Bronchial epithelial cell (primary cell): ENCODE measurements around the gene C10orf90. TPM values are rescaled to one million over a fixed set of nuclear protein-coding genes. Genes with fewer than 3 reads are reported as not detected.
A peak's percentile ranks its signal among the peaks of the same experiment; 100 is the strongest.

Experiments used
- DNase-seq: peaks from one replicate; pipeline ENCODE4 v3.0.0-alpha.2; 2010; ENCODE audit warnings: low read depth
- FAIRE-seq: peaks from 2 replicates; lab custom pipeline; 2011; peaks lifted over from hg19 to GRCh38; lab: Jason Lieb, UNC
- H3K27me3 ChIP-seq: 2 replicates; pipeline ENCODE4 v1.5.1; 2011; ENCODE audit warnings: low read length; ENCODE audit not compliant: control insufficient read depth, insufficient read depth
- H3K36me3 ChIP-seq: 2 replicates; pipeline ENCODE4 v1.5.1; 2011; ENCODE audit warnings: low read length; ENCODE audit not compliant: control insufficient read depth, insufficient read depth
- H3K4me3 ChIP-seq: 2 replicates; pipeline ENCODE4 v1.5.1; 2011; ENCODE audit warnings: mild to moderate bottlenecking, low read depth, low read length, control low read depth
- CTCF ChIP-seq: IDR thresholded peaks from 2 replicates; pipeline ENCODE4 v1.5.1; 2011; ENCODE audit warnings: mild to moderate bottlenecking, moderate library complexity, low read length, control low read depth, inconsistent platforms; ENCODE audit not compliant: insufficient read depth, severe bottlenecking
- total RNA-seq: library from RNA; depleted of rRNA; stranded (reverse); fragments of >200 nt; gene quantifications from 2 replicates; pipeline ENCODE4 v1.2.1, GENCODE V29; 2014

Gene C10orf90
- total RNA-seq, 1 donor from 2014 or later, result not detected

DNA sequence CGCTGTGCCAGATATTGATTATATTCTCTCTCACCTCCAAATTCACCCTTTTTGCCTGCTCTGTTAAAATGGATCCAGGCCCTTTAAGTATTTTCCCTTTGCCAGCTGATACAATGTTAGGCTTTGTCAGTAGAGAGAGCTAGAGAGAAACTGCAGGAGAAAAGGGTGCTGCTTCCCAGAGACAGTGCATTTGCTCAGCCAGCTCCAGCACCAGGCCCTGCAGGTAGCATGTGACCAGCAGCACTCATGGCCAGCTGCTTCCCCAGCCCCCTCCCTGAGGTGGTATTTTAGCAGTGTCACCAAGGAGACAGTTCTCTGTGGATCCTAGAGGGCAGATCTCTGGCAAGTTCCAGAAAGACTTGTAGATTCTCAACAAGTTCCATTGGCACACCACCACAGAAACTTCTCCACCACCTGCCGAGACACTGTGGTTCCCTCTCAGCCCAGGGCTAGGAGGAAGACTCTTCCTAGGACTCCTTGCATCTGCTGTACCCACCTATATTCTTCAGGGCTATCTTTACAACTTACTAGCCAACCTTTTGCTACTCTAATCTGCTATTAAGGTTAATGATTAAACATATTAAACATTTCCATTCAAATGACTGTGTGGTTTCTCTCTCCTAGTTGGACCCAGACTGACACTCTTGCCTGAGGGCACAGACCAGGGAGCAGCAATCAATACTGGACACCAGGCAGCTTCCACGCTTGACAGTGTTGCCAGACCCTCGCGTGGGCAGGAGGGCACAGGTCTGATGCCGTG, 246.6 kb downstream of the C10orf90 start:
- H3K27me3 ChIP-seq, result no peaks in the 10 kb centered on the region
- DNase-seq (no peak), FAIRE-seq (no peak)
- no peak overlapping the region for H3K4me3 ChIP-seq
- no peak for TF ChIP-seq CTCF
- H3K36me3 ChIP-seq, result no peaks in the 10 kb centered on the region

- no peak for FAIRE-seq
- H3K4me3 ChIP-seq, result no peak overlapping the region
- no peaks in the 10 kb centered on the region for H3K36me3 ChIP-seq
- DNase-seq, result peak; percentile 70
- no peaks in the 10 kb centered on the region for H3K27me3 ChIP-seq
- no peak for TF ChIP-seq CTCF
Observed at GRCh38 chr10:126422567-126422966, 247.9 kb downstream of the C10orf90 start.

GRCh38 chr10:126421756-126422256, 248.7 kb downstream of the C10orf90 start:
- no peak for TF ChIP-seq CTCF
- H3K36me3 ChIP-seq, result no peaks in the 10 kb centered on the region
- DNase-seq (peak; percentile 75), FAIRE-seq (no peak)
- no peak overlapping the region for H3K4me3 ChIP-seq
- H3K27me3 ChIP-seq, result no peaks in the 10 kb centered on the region

GRCh38 chr10:126420567-126421300, 249.8 kb downstream of the C10orf90 start:
- no peak for FAIRE-seq
- no peaks in the 10 kb centered on the region for H3K27me3 ChIP-seq
- H3K4me3 ChIP-seq, result no peak overlapping the region
- DNase-seq, result no peak
- no peaks in the 10 kb centered on the region for H3K36me3 ChIP-seq
- no peak for TF ChIP-seq CTCF

GRCh38 chr10:126417220-126417825, 253.2 kb downstream of the C10orf90 start:
- no peaks in the 10 kb centered on the region for H3K27me3 ChIP-seq
- DNase-seq (no peak), FAIRE-seq (no peak)
- no peak overlapping the region for H3K4me3 ChIP-seq
- no peak for TF ChIP-seq CTCF
- H3K36me3 ChIP-seq, result no peaks in the 10 kb centered on the region
